ENCODE data around the gene MRPL21. TPM values are rescaled to one million over a fixed set of nuclear protein-coding genes. Genes with fewer than 3 reads are reported as not detected.

MRPL21 gene
- total RNA-seq (10 to 100 TPM; 34.0 to 36.9 (median 35.3) TPM), total RNA-seq (15.3 to 60.3 (median 23.6) reads per million in 29 experiments)
- total RNA-seq (2013): 45.7 TPM

- peak; percentile 96 to 97 (median 96) for ATAC-seq (replicated peaks in 1 of 4)
- ChIA-PET CTCF (no interaction called here), POLR2A (interaction anchor here in 1 of 2 donors (0.6 kb wide), 2 partner anchors 430 to 564 kb away, joined by 3 to 4 read pairs; no protein-coding TSS in a partner anchor)
- peaks cover 45 to 50% (median 50%) of the 10 kb centered on the region in 3 donors for H3K4me1 Mint-ChIP-seq
- Histone ChIP-seq H3K27me3 (replicated peaks in 1 of 2; ENCODE audit: control insufficient read depth in 2 of 2, extremely low read depth in 1 of 2, insufficient read depth in 2 of 2, low read length in 1 of 2) (no peaks in the 10 kb centered on the region), H3K4me1 (ENCODE audit: control insufficient read depth in 1 of 2, extremely low read depth in 1 of 2, insufficient read depth in 2 of 2, low read length in 2 of 2) (peaks cover 7 to 24% of the 10 kb centered on the region in 2 experiments), H3K27ac (ENCODE audit: low read length) (peak within 1 kb of the TSS; percentile 53), H3K4me3 (ENCODE audit: control insufficient read depth in 1 of 2, extremely low read depth in 1 of 2, low read length in 1 of 2) (peak within 1 kb of the TSS; percentile 83 to 98), H3K36me3 (ENCODE audit: control insufficient read depth in 2 of 2, extremely low read depth in 1 of 2, insufficient read depth in 1 of 2, low read length in 1 of 2) (peaks cover 7 to 34% of the 10 kb centered on the region in 2 donors), H3K9me3 (no peaks in the 10 kb centered on the region)
- DNase-seq: peak; percentile 60 to 91 (median 82)
- peaks cover 19% of the 10 kb centered on the region for H3K36me3 Mint-ChIP-seq
- H3K9me3 Mint-ChIP-seq: no peaks in the 10 kb centered on the region
- H3K27ac Mint-ChIP-seq: peak within 1 kb of the TSS; percentile 91 to 92
- no peaks in the 10 kb centered on the region for H3K27me3 Mint-ChIP-seq
- WGBS (ENCODE audit: insufficient coverage): 1% methylated on average over 77 of the region's 78 CpGs
- H3K4me3 Mint-ChIP-seq: peak within 1 kb of the TSS; percentile 95 to 99 (median 96)
These were observed at the start of gene MRPL21, which contains the start of gene IGHMBP2 for GRCh38 chr11:68903288-68904247. Gene MRPL21 (minus strand): TSS chr11:68903832. CDS start chr11:68903810, 22 bp downstream. Gene IGHMBP2 (plus strand): TSS chr11:68903891. CDS start chr11:68903953, 62 bp downstream.

- POLR2A ChIA-PET: no interaction called here
- Mint-ChIP-seq H3K36me3 (no peaks in the 10 kb centered on the region), H3K4me1 (peaks cover 3 to 10% (median 5%) of the 10 kb centered on the region in 3 donors), H3K27ac (no peak overlapping the region), H3K27me3 (no peaks in the 10 kb centered on the region), H3K9me3 (no peaks in the 10 kb centered on the region), H3K4me3 (no peak overlapping the region)
- ATAC-seq (replicated peaks in 1 of 4) (no peak), DNase-seq (no peak)
- CTCF ChIA-PET: no interaction called here
- H3K9me3 ChIP-seq: no peaks in the 10 kb centered on the region
- H3K4me1 ChIP-seq (ENCODE audit: control insufficient read depth in 1 of 2, extremely low read depth in 1 of 2, insufficient read depth in 2 of 2, low read length in 2 of 2): peaks cover 0 to 4% of the 10 kb centered on the region in 2 experiments
- 80% methylated on average over 9 of the region's 9 CpGs for WGBS (ENCODE audit: insufficient coverage)
- H3K4me3 ChIP-seq (ENCODE audit: control insufficient read depth in 1 of 2, extremely low read depth in 1 of 2, low read length in 1 of 2): no peak overlapping the region
- H3K36me3 ChIP-seq (ENCODE audit: control insufficient read depth in 2 of 2, extremely low read depth in 1 of 2, insufficient read depth in 1 of 2, low read length in 1 of 2): no peaks in the 10 kb centered on the region
- no peak overlapping the region for H3K27ac ChIP-seq (ENCODE audit: low read length)
- H3K27me3 ChIP-seq (replicated peaks in 1 of 2; ENCODE audit: control insufficient read depth in 2 of 2, extremely low read depth in 1 of 2, insufficient read depth in 2 of 2, low read length in 1 of 2): peaks cover 0 to 12% of the 10 kb centered on the region in 2 experiments
These were observed 47.1 kb upstream of the MRPL21 start for GRCh38 chr11:68950762-68951161.

GRCh38 chr11:68950270-68950669 lies 46.6 kb upstream of the MRPL21 start:
- Histone ChIP-seq H3K4me3 (ENCODE audit: control insufficient read depth in 1 of 2, extremely low read depth in 1 of 2, low read length in 1 of 2) (no peak overlapping the region), H3K4me1 (ENCODE audit: control insufficient read depth in 1 of 2, extremely low read depth in 1 of 2, insufficient read depth in 2 of 2, low read length in 2 of 2) (no peaks in the 10 kb centered on the region), H3K9me3 (no peaks in the 10 kb centered on the region), H3K27ac (ENCODE audit: low read length) (no peak overlapping the region), H3K27me3 (replicated peaks in 1 of 2; ENCODE audit: control insufficient read depth in 2 of 2, extremely low read depth in 1 of 2, insufficient read depth in 2 of 2, low read length in 1 of 2) (peaks cover 0 to 8% of the 10 kb centered on the region in 2 experiments), H3K36me3 (ENCODE audit: control insufficient read depth in 2 of 2, extremely low read depth in 1 of 2, insufficient read depth in 1 of 2, low read length in 1 of 2) (no peaks in the 10 kb centered on the region)
- DNase-seq (no peak), ATAC-seq (replicated peaks in 1 of 4) (no peak)
- no peaks in the 10 kb centered on the region for H3K9me3 Mint-ChIP-seq
- H3K4me1 Mint-ChIP-seq: peaks cover under 1 to 6% (median 5%) of the 10 kb centered on the region in 3 donors
- no peaks in the 10 kb centered on the region for H3K36me3 Mint-ChIP-seq
- ChIA-PET CTCF (no interaction called here), POLR2A (no interaction called here)
- H3K4me3 Mint-ChIP-seq: no peak overlapping the region
- no peaks in the 10 kb centered on the region for H3K27me3 Mint-ChIP-seq
- no peak overlapping the region for H3K27ac Mint-ChIP-seq
- 33% methylated on average over 1 of the region's 5 CpGs for WGBS (ENCODE audit: insufficient coverage)

GRCh38 chr11:68948935-68949334 lies 45.3 kb upstream of the MRPL21 start:
- no peak overlapping the region for H3K27ac ChIP-seq (ENCODE audit: low read length)
- Mint-ChIP-seq H3K27me3 (no peaks in the 10 kb centered on the region), H3K4me1 (peaks cover 0 to 5% (median 4%) of the 10 kb centered on the region in 3 donors), H3K27ac (no peak overlapping the region), H3K4me3 (no peak overlapping the region), H3K36me3 (no peaks in the 10 kb centered on the region), H3K9me3 (no peaks in the 10 kb centered on the region)
- H3K4me1 ChIP-seq (ENCODE audit: control insufficient read depth in 1 of 2, extremely low read depth in 1 of 2, insufficient read depth in 2 of 2, low read length in 2 of 2): no peaks in the 10 kb centered on the region
- 100% methylated on average over 5 of the region's 17 CpGs for WGBS (ENCODE audit: insufficient coverage)
- H3K9me3 ChIP-seq: no peaks in the 10 kb centered on the region
- POLR2A ChIA-PET: no interaction called here
- peaks cover 0 to 4% of the 10 kb centered on the region in 2 experiments for H3K27me3 ChIP-seq (replicated peaks in 1 of 2; ENCODE audit: control insufficient read depth in 2 of 2, extremely low read depth in 1 of 2, insufficient read depth in 2 of 2, low read length in 1 of 2)
- CTCF ChIA-PET: interaction anchor here in 1 of 2 donors (0.7 kb wide), 1 partner anchor 9 kb away, joined by 4 read pairs; no protein-coding TSS in a partner anchor
- ATAC-seq (replicated peaks in 1 of 4) (no peak), DNase-seq (no peak)
- H3K36me3 ChIP-seq (ENCODE audit: control insufficient read depth in 2 of 2, extremely low read depth in 1 of 2, insufficient read depth in 1 of 2, low read length in 1 of 2): no peaks in the 10 kb centered on the region
- no peak overlapping the region for H3K4me3 ChIP-seq (ENCODE audit: control insufficient read depth in 1 of 2, extremely low read depth in 1 of 2, low read length in 1 of 2)

- WGBS (ENCODE audit: insufficient coverage): 100% methylated on average over 1 of the region's 2 CpGs
- no peak overlapping the region for H3K4me3 Mint-ChIP-seq
These were observed 44.9 kb upstream of the MRPL21 start for GRCh38 chr11:68948496-68948895.

GRCh38 chr11:68947151-68947550 lies 43.5 kb upstream of the MRPL21 start:
- no peak overlapping the region for H3K27ac Mint-ChIP-seq
- 65% methylated on average over 5 of the region's 11 CpGs for WGBS (ENCODE audit: insufficient coverage)
- no peak for DNase-seq
- POLR2A ChIA-PET: no interaction called here
- Histone ChIP-seq H3K27me3 (replicated peaks in 1 of 2; ENCODE audit: control insufficient read depth in 2 of 2, extremely low read depth in 1 of 2, insufficient read depth in 2 of 2, low read length in 1 of 2) (peaks cover 0 to 4% of the 10 kb centered on the region in 2 experiments), H3K4me3 (ENCODE audit: control insufficient read depth in 1 of 2, extremely low read depth in 1 of 2, low read length in 1 of 2) (no peak overlapping the region), H3K9me3 (no peaks in the 10 kb centered on the region), H3K36me3 (ENCODE audit: control insufficient read depth in 2 of 2, extremely low read depth in 1 of 2, insufficient read depth in 1 of 2, low read length in 1 of 2) (no peaks in the 10 kb centered on the region), H3K4me1 (ENCODE audit: control insufficient read depth in 1 of 2, extremely low read depth in 1 of 2, insufficient read depth in 2 of 2, low read length in 2 of 2) (no peaks in the 10 kb centered on the region), H3K27ac (ENCODE audit: low read length) (no peak overlapping the region)
- H3K4me3 Mint-ChIP-seq: no peak overlapping the region
- ATAC-seq (replicated peaks in 1 of 4): no peak
- H3K36me3 Mint-ChIP-seq: no peaks in the 10 kb centered on the region
- peaks cover 0 to 5% (median 4%) of the 10 kb centered on the region in 3 donors for H3K4me1 Mint-ChIP-seq
- no peaks in the 10 kb centered on the region for H3K27me3 Mint-ChIP-seq
- CTCF ChIA-PET: no interaction called here
- H3K9me3 Mint-ChIP-seq: no peaks in the 10 kb centered on the region

More at GRCh38 chr11:68948496-68948895, 44.9 kb upstream of the MRPL21 start:
- ChIA-PET CTCF (interaction anchor here in 1 of 2 donors (0.7 kb wide), 1 partner anchor 10 kb away, joined by 4 read pairs; no protein-coding TSS in a partner anchor), POLR2A (no interaction called here)
- Histone ChIP-seq H3K36me3 (ENCODE audit: control insufficient read depth in 2 of 2, extremely low read depth in 1 of 2, insufficient read depth in 1 of 2, low read length in 1 of 2) (no peaks in the 10 kb centered on the region), H3K4me1 (ENCODE audit: control insufficient read depth in 1 of 2, extremely low read depth in 1 of 2, insufficient read depth in 2 of 2, low read length in 2 of 2) (no peaks in the 10 kb centered on the region), H3K9me3 (no peaks in the 10 kb centered on the region), H3K27me3 (replicated peaks in 1 of 2; ENCODE audit: control insufficient read depth in 2 of 2, extremely low read depth in 1 of 2, insufficient read depth in 2 of 2, low read length in 1 of 2) (peaks cover 0 to 4% of the 10 kb centered on the region in 2 experiments), H3K27ac (ENCODE audit: low read length) (no peak overlapping the region), H3K4me3 (ENCODE audit: control insufficient read depth in 1 of 2, extremely low read depth in 1 of 2, low read length in 1 of 2) (no peak overlapping the region)
- H3K27me3 Mint-ChIP-seq: no peaks in the 10 kb centered on the region
- H3K9me3 Mint-ChIP-seq: no peaks in the 10 kb centered on the region
- ATAC-seq (replicated peaks in 1 of 4): no peak
- no peaks in the 10 kb centered on the region for H3K36me3 Mint-ChIP-seq
- peaks cover 0 to 5% (median 4%) of the 10 kb centered on the region in 3 donors for H3K4me1 Mint-ChIP-seq
- no peak for DNase-seq
- H3K27ac Mint-ChIP-seq: no peak overlapping the region
